ENCODE data around the gene PRRC2C. TPM values are rescaled to one million over a fixed set of nuclear protein-coding genes. Genes with fewer than 3 reads are reported as not detected.

Gene PRRC2C
- total RNA-seq, 2 experiments from 2014 or later = 73.5 to 191 TPM

DNA sequence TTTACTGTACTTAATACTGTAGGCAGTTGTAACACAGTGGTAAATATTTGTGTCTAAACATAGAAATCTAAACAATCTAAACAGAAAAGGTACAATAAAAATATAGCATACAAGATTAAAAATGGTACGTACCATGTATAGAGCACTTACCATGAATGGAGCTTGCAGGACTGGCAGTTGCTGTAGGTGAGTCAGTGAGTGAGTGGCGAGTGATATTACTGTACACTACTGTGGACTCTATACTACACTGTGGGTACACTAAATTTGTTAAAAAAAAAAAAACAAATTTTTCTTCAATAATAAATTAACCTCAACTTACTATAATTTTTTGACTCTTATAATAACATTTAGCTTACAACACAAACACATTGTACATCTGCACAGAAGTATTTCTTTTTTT is 97.3 kb downstream of the PRRC2C start:
- intact Hi-C loops (cut with micrococcal nuclease; ENCODE audit: unreplicated experiment) = no loop called here
- DNase-seq (ENCODE audit: low spot score) = no peak
- POLR2A ChIA-PET = interaction anchor here (0.5 to 1.2 kb wide), 6 partner anchors 9 to 438 kb away, joined by 3 to 10 read pairs (median 3); no protein-coding TSS in a partner anchor
- TF ChIP-seq, protein P1, sequence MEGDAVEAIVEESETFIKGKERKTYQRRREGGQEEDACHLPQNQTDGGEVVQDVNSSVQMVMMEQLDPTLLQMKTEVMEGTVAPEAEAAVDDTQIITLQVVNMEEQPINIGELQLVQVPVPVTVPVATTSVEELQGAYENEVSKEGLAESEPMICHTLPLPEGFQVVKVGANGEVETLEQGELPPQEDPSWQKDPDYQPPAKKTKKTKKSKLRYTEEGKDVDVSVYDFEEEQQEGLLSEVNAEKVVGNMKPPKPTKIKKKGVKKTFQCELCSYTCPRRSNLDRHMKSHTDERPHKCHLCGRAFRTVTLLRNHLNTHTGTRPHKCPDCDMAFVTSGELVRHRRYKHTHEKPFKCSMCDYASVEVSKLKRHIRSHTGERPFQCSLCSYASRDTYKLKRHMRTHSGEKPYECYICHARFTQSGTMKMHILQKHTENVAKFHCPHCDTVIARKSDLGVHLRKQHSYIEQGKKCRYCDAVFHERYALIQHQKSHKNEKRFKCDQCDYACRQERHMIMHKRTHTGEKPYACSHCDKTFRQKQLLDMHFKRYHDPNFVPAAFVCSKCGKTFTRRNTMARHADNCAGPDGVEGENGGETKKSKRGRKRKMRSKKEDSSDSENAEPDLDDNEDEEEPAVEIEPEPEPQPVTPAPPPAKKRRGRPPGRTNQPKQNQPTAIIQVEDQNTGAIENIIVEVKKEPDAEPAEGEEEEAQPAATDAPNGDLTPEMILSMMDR (conservative IDR thresholded peaks at IDR 0.05; ENCODE audit: low read length) = no peak
- TF ChIP-seq EZH2phosphoT487 (IDR thresholded peaks at IDR 0.05; ENCODE audit: borderline replicate concordance, low read depth, low read length) = no peak
- Histone ChIP-seq H3K9me2 (ENCODE audit: insufficient read depth, low read length) (no peaks in the 10 kb centered on the region), H4K20me1 (ENCODE audit: insufficient read depth, low read length) (0 out of 2 replicates have a peak, but pooled peaks cover 3% of the 10 kb centered on the region), H3K36me3 (ENCODE audit: insufficient read depth, low read length) (peaks cover 95% of the 10 kb centered on the region), H3K27ac (ENCODE audit: low read depth, low read length, poor library complexity, severe bottlenecking) (no peak overlapping the region), H3K9me3 (ENCODE audit: low read length) (no peaks in the 10 kb centered on the region), H2AFZ (ENCODE audit: low read length) (no peak overlapping the region), H3K4me3 (ENCODE audit: low read depth, low read length, poor library complexity, severe bottlenecking) (no peak overlapping the region), H3K4me1 (ENCODE audit: insufficient read depth, low read length, poor library complexity, severe bottlenecking) (no peaks in the 10 kb centered on the region), H3K79me2 (ENCODE audit: insufficient read depth, low read depth, low read length) (no peaks in the 10 kb centered on the region), H3K4me2 (ENCODE audit: low read length) (no peak overlapping the region)
- CTCF ChIA-PET (ENCODE audit: unreplicated experiment) = no interaction called here
- no TSS peak for BruUV-seq (replicated peaks)

GRCh38 chr1:171583591-171584201 is 98.4 kb downstream of the PRRC2C start:
- Histone ChIP-seq H3K79me2 (ENCODE audit: insufficient read depth, low read depth, low read length) (no peaks in the 10 kb centered on the region), H2AFZ (ENCODE audit: low read length) (no peak overlapping the region), H3K4me1 (ENCODE audit: insufficient read depth, low read length, poor library complexity, severe bottlenecking) (no peaks in the 10 kb centered on the region), H3K9me3 (ENCODE audit: low read length) (no peaks in the 10 kb centered on the region), H3K36me3 (ENCODE audit: insufficient read depth, low read length) (peaks cover 95% of the 10 kb centered on the region), H3K4me3 (ENCODE audit: low read depth, low read length, poor library complexity, severe bottlenecking) (no peak overlapping the region), H3K27ac (ENCODE audit: low read depth, low read length, poor library complexity, severe bottlenecking) (no peak overlapping the region), H4K20me1 (ENCODE audit: insufficient read depth, low read length) (0 out of 2 replicates have a peak, but pooled peaks cover 3% of the 10 kb centered on the region), H3K9me2 (ENCODE audit: insufficient read depth, low read length) (no peaks in the 10 kb centered on the region), H3K4me2 (ENCODE audit: low read length) (no peak overlapping the region)
- ChIA-PET CTCF (ENCODE audit: unreplicated experiment) (no interaction called here), POLR2A (interaction anchor here (1.1 kb wide), 1 partner anchor 27 kb away, joined by 3 read pairs; no protein-coding TSS in a partner anchor)
- TF ChIP-seq, protein P1 (conservative IDR thresholded peaks at IDR 0.05; ENCODE audit: low read length) = no peak
- TF ChIP-seq EZH2phosphoT487 (IDR thresholded peaks at IDR 0.05; ENCODE audit: borderline replicate concordance, low read depth, low read length) = no peak
- DNase-seq (ENCODE audit: low spot score) = no peak
- intact Hi-C loops (cut with micrococcal nuclease; ENCODE audit: unreplicated experiment) = no loop called here
- no TSS peak for BruUV-seq (replicated peaks)

DNA sequence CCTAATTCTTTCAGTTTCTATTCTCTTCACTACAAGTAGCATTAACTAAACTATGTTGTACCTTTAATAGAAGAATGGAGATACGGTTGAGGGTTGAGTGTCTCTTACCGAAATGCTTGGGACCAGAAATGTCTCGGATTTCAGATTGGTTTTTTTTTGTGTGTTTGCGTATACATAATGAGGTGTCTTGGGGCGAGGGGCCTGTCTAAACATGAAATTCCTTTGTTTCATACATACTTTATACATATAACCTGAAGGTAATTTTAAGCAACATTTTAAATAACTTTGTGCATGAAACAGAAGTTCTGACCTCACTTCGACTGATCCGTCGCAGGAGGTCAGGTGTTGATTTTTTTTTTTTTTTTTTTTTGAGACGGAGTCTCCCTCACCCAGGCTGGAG is 100.4 kb downstream of the PRRC2C start:
- ChIA-PET CTCF (ENCODE audit: unreplicated experiment) (no interaction called here), POLR2A (interaction anchor here (0.7 to 1.4 kb wide), 3 partner anchors 10 to 53 kb away, joined by 3 to 4 read pairs (median 4); no protein-coding TSS in a partner anchor)
- Histone ChIP-seq H4K20me1 (ENCODE audit: insufficient read depth, low read length) (no peaks in the 10 kb centered on the region), H2AFZ (ENCODE audit: low read length) (no peak overlapping the region), H3K27ac (ENCODE audit: low read depth, low read length, poor library complexity, severe bottlenecking) (no peak overlapping the region), H3K36me3 (ENCODE audit: insufficient read depth, low read length) (peaks cover 95% of the 10 kb centered on the region), H3K4me1 (ENCODE audit: insufficient read depth, low read length, poor library complexity, severe bottlenecking) (no peaks in the 10 kb centered on the region), H3K9me3 (ENCODE audit: low read length) (no peaks in the 10 kb centered on the region), H3K9me2 (ENCODE audit: insufficient read depth, low read length) (no peaks in the 10 kb centered on the region), H3K4me2 (ENCODE audit: low read length) (no peak overlapping the region), H3K79me2 (ENCODE audit: insufficient read depth, low read depth, low read length) (no peaks in the 10 kb centered on the region), H3K4me3 (ENCODE audit: low read depth, low read length, poor library complexity, severe bottlenecking) (no peak overlapping the region)
- intact Hi-C loops (cut with micrococcal nuclease; ENCODE audit: unreplicated experiment) = no loop called here
- DNase-seq (ENCODE audit: low spot score) = no peak
- TF ChIP-seq, protein P1 (conservative IDR thresholded peaks at IDR 0.05; ENCODE audit: low read length) = no peak
- TF ChIP-seq EZH2phosphoT487 (IDR thresholded peaks at IDR 0.05; ENCODE audit: borderline replicate concordance, low read depth, low read length) = no peak
- no TSS peak for BruUV-seq (replicated peaks)

Measured in OCI-LY7 (cell line).